Embryonic facial prominence (tissue), 1 donor: ENCODE data around the gene TATDN2.
"Not testable (repeated sequence)": the region's sequence is repeated elsewhere in the genome, so short reads cannot be mapped to it uniquely, and the experiment has no call there.

Experiments used
- DNase-seq: peaks from one replicate; pipeline ENCODE4 v3.0.0-alpha.2; 2016; ENCODE audit errors: extremely low spot score

Gene TATDN2

DNA sequence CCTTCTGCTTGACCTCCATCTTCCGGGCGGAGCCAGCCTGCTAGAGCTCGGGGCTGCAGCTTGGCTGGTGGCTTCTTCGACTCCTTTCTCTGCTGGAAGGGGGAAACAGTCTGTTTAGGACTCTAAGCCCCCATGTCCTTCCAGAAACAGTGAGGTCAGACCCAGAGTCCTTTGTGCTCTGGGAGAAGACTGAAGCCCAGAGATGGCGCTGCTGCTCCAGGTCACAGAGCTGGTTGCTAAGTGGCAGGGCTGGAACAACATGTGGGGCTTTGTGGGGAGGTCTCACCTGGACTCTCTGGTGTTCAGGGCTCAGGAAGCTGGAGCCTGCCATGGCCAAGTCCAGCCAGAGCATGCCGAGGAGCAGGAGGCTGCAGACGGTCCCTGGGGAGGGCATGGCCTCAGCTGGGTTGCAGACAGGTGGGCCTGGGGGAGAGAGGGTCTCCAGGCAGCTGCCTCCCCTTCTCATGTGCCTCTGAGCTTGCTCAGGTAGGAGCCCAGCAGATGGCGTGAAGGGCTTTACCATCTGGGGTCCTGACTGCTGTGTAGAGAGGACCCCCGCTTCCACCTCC is 41.6 kb downstream of the TATDN2 start:
- no peak for DNase-seq

- DNase-seq = no peak
Measured at GRCh38 chr3:10290481-10291176, 42.4 kb downstream of the TATDN2 start.

GRCh38 chr3:10291641-10292040 is 43.4 kb downstream of the TATDN2 start:
- no peak for DNase-seq

GRCh38 chr3:10292505-10293419 is 44.5 kb downstream of the TATDN2 start, which contains the start of gene GHRL:
Gene GHRL, minus strand, starts transcription at chr3:10292947. Its CDS starts 2,767 bp downstream, at chr3:10290180.
- DNase-seq = no peak

GRCh38 chr3:10294030-10294586 is 45.8 kb downstream of the TATDN2 start:
- no peak for DNase-seq

GRCh38 chr3:10298064-10298463 is 49.8 kb downstream of the TATDN2 start:
- not testable (repeated sequence) for DNase-seq

GRCh38 chr3:10299175-10299574 is 50.9 kb downstream of the TATDN2 start:
- no peak for DNase-seq

GRCh38 chr3:10299679-10300078 is 51.4 kb downstream of the TATDN2 start:
- DNase-seq = no peak

DNA sequence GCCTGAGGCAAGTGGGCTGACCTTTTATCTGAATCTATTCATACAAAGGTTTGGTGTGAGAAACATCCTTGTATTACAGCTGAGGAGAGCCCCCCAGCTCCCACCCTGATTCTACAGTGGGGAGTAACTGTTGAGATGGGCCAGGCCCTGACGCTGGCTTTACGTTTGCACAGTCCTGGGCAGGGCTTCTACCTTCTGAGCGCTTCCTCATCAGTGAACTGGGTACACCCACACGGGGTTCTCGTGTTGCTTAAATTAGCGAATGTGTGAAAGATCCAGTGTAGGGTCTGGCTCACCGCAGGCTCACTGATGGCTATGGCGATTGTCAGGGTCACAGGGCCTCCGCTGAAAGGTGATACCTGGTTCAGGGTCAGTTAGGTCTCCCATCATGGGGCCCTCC is 51.8 kb downstream of the TATDN2 start:
- no peak for DNase-seq

DNA sequence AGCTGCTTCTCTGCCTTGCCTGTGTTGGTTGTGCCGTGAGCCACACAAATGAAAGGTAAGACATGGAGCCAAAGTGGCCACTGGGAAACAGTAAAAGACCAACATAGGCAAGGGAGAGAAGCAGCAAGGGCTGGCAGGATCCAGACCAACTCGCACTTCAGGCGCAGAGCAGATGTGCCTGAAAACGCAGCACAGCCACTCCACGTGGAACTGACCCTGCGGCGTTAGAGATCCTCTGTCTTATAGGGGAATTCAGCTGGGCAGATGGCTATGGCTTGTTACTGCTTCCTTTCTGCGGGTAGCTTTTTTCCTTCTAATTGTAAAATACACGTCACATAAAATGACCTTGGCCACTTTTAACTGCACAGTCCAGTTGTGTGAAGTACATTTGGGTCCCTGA is 54.8 kb downstream of the TATDN2 start:
- DNase-seq = no peak

GRCh38 chr3:10303785-10304184 is 55.5 kb downstream of the TATDN2 start:
- no peak for DNase-seq

DNA sequence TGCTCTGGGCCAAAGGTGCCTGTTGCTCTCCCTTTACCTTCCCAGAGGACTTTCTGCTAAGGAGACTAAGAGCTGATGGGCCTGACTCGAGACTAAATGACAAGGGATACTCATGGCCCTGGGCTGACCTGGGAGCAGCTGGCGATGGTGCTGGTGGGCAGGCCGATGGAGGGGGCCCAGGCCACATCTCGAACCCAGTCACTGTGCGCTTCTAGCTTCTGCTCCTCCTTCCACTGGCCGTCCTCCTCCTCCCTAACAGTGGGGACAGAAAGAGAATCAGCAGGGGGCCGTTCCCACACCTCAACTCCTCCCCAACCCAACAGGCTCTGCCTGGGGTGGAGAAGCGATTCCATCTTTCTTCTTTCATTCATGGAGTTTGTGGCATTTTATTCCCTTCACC is 56.6 kb downstream of the TATDN2 start:
- DNase-seq = no peak

DNA sequence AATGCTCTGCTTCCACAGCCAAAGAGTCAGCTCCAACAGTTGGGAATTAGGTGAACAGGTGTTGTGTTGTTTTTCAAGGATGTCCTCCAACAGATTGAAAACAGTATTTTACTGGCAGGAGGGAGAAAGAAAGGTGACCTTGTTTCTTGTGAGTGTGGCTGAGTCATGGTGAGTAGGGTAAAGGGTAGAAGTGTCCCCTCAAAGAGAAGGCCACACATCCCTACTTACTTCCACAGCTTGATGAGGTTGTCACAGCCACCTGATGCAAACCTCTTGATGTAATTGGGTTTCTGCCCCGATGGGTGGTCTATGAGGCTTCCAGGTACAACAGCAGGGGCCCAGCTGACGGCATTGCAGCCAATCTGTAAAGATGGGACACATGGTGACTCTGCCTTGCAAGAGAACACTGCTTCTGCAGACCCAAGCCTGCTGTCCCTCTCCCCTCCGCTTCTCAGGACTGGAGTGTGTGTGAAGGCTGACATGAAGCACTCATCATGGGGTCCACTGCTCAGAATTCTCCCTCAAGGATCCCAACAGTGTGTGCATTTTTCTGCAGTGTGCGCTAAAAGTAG is 57.2 kb downstream of the TATDN2 start:
- no peak for DNase-seq

DNA sequence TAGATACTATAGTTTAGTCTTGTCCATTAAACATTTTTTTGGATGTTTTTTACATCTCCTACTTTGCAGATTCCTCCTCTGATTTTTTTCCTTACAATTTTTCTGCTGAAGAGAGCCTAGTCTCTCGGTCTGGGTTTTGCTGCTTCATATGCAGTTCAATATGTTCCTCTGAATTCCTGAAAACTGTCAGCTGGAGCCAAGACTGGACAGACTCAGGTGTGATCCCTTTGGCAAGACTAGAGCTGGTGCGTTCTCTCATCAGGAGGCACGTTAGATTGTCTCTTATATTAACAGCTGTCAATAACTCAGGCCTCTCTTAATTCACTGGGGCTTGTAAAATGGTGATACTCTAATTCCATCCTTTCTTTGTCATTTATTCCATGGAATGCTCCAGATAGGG is 57.9 kb downstream of the TATDN2 start:
- DNase-seq = no peak

DNA sequence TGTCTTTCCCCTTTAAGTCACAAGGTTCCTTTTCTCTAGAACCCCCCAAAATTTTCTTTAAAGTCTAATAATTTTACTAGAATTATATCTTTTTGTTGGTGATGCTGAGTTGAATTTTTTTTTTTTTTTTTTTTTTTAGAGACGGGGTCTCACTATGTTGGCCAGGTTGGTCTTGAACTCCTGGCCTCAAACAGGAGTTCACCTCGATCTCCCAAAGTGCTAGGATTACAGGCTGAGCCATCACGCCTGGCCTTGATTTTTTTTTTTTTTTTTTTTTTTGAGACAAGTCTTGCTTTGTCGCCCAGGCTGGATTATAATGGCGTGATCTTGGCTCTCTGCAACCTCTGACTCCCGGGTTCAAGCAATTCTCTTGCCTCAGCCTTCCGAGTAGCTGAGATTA is 60.4 kb downstream of the TATDN2 start:
- no peak for DNase-seq

DNA sequence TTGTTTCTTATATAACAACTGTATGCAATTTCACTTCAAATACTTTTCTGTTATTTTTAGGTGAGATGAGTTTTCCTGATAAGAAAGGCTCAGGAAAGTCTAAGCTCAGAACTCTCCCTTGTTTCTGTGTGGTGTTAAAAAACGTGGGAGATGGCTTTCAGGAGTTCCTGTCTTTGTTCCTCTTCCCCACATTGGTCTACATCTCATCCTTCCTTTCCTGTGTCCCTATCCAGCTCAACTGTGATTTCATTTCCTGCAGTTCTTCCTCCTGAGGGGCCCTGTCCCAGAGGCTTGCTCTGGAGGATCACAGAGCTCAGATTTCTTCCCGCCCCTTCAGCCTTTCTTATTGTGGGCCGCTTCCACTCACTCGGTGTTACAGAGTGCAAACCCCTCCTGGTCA is 61.5 kb downstream of the TATDN2 start:
- DNase-seq = no peak

GRCh38 chr3:10310578-10310977 is 62.3 kb downstream of the TATDN2 start:
- no peak for DNase-seq

GRCh38 chr3:10311710-10312109 is 63.5 kb downstream of the TATDN2 start:
- no peak for DNase-seq

DNA sequence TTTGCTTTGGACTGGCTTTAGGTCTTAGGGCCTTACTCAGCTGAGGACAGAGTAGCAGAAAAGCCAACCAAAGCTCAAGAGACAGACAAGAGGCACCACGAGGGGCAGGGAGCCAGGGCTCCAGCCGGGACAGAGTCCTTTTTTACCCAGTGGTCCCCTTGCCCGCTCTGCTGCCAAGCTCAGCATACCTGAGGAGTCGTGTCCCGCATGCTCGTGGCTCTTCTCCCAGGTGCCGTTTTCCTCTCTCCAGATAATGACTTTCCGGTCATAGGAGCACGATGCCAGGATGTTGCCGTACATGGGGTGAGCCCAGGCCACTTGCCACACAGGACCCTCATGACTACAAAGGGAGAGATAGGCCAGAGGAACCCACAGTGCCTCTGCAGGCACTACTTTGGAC is 64.1 kb downstream of the TATDN2 start:
- no peak for DNase-seq

DNA sequence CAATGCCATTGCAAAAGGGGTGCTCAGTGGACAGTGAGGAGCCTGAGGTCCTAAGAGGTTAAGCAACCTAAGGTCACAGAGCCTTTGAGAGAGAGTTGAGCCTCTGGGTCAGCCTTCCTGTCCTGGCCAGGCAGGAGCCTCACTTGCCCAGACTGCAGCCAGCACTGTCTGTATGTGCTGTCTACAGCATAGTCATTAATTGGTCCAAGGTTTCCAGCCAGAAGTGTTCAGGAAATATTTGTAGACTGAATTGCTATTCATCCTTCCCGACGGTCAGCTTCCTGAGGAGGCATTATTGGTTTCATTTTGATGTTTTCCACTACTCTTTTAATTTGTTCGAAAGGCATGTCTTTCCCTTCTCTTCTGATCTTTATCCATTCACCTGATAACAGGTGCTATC is 64.6 kb downstream of the TATDN2 start:
- no peak for DNase-seq

- no peak for DNase-seq
Measured at GRCh38 chr3:10315101-10315500, 66.8 kb downstream of the TATDN2 start.

DNA sequence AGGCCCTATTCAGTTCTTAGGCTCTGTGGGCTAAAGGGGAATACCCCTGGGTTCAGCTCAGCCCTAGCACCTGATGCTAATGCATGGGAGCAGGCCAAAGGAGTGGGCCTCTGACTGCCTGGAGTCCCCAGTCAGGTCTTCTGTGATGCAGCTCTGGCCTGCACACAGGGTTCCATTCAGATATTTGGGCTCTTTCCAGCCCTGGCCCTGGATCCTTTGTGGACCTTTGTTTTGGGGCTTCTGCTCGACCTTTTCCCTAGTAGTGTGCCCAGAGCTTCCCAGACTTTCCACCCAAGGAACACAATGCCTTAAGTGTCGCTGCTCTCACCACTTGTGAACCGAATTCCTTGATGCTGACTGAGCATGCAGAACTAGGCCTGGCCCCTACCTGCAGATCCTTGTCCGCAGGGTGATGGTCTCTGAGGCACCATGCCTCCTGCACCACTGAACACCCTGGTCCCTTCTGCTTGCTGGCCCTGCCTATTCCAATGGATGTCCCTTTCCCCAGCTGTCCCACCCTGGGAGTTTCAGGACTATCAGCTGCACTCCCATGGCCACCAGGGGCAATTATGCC is 67.6 kb downstream of the TATDN2 start:
- no peak for DNase-seq
